GM12874 (cell line): ENCODE data around the gene HIVEP3.

Source experiments
- CTCF ChIP-seq: IDR thresholded peaks from 2 replicates; pipeline ENCODE4 v1.5.1; 2011; ENCODE audit warnings: low read depth, mild to moderate bottlenecking, control low read depth, low read length, moderate library complexity; ENCODE audit not compliant: insufficient read depth

Gene HIVEP3

GRCh38 chr1:41622402-41622801 is 296.3 kb downstream of the HIVEP3 start:
- no peak for TF ChIP-seq CTCF

- no peak for TF ChIP-seq CTCF
Observed at GRCh38 chr1:41621791-41622190, 296.9 kb downstream of the HIVEP3 start.

- TF ChIP-seq CTCF: no peak
Observed at GRCh38 chr1:41621256-41621655, 297.5 kb downstream of the HIVEP3 start.

GRCh38 chr1:41620365-41621169 is 298.2 kb downstream of the HIVEP3 start:
- TF ChIP-seq CTCF: no peak

- no peak for TF ChIP-seq CTCF
Observed at GRCh38 chr1:41619511-41620364, 299.0 kb downstream of the HIVEP3 start.

- TF ChIP-seq CTCF: no peak
Observed at GRCh38 chr1:41618871-41619270, 299.9 kb downstream of the HIVEP3 start.

- TF ChIP-seq CTCF: no peak
Observed at GRCh38 chr1:41618066-41618825, 300.5 kb downstream of the HIVEP3 start.
